Duodenal mucosa (tissue), 2 donors: ENCODE data around the gene COL5A1.

Experiments used
- H3K27ac ChIP-seq: one replicate; pipeline ENCODE4 v1.7.0; 2013; ENCODE audit warnings: low read depth, low read length
- H3K27me3 ChIP-seq, 2 donors: one replicate each; pipeline ENCODE4 v1.7.0; 2013; ENCODE audit warnings: low read length in 2 of 2, control low read depth in 1 of 2; ENCODE audit not compliant: insufficient read depth in 2 of 2, control insufficient read depth in 1 of 2
- H3K36me3 ChIP-seq, 2 donors: one replicate each; pipeline ENCODE4 v1.7.0; 2013; ENCODE audit warnings: low read length in 2 of 2, control low read depth in 1 of 2; ENCODE audit not compliant: insufficient read depth in 2 of 2, control insufficient read depth in 1 of 2
- H3K4me1 ChIP-seq, 2 donors: one replicate each; pipeline ENCODE4 v1.7.0; 2013; ENCODE audit warnings: low read length in 2 of 2, control low read depth in 1 of 2; ENCODE audit not compliant: insufficient read depth in 2 of 2, control insufficient read depth in 1 of 2
- H3K4me3 ChIP-seq, 2 donors: one replicate each; pipeline ENCODE4 v1.7.0; 2013; ENCODE audit warnings: low read length in 2 of 2, low read depth in 1 of 2
- H3K9ac ChIP-seq, 2 donors: one replicate each; pipeline ENCODE4 v1.7.0; 2013; ENCODE audit warnings: low read length in 2 of 2, low read depth in 1 of 2
- H3K9me3 ChIP-seq, 2 donors: one replicate each; pipeline ENCODE4 v1.7.0; 2013; ENCODE audit warnings: low read length in 2 of 2, control low read depth in 1 of 2; ENCODE audit not compliant: control insufficient read depth in 1 of 2

COL5A1 gene

DNA sequence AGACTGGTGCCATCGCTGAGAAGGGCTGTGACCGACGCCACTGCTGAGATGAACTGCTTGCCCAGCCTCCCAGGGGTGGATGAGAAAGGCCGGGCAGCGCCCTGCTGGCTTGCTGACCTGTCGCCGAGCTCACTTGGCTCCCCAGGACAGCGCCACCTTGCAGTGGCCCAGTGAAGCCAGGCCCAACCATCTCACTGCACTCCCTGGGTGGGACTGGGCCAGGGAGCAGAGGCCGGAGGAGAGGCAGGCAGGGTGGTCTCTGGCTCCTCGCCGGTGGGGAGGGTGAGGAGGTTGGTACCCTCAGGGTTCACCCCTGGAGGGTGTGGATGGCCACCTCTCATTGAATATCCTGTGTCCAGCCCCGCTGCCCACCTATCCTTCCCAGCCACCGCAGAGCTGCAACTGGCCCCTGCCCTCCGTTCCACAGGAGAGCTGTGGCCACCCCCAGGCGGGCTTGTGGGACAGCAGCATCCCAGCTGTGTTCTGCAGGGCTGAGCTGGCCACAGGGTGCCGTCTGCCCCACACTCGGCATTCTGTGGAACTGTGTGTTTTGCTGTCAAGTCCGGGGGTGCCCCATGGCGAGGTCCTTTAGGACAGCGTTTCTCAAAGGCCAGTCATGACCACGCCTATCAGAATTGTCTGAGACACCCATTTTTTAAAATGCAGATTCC, 198.0 kb downstream of the COL5A1 start:
- Histone ChIP-seq H3K27ac (no peak overlapping the region), H3K4me1 (no peaks in the 10 kb centered on the region), H3K4me3 (no peak overlapping the region), H3K9ac (no peak overlapping the region), H3K9me3 (no peaks in the 10 kb centered on the region), H3K27me3 (no peaks in the 10 kb centered on the region), H3K36me3 (peaks cover 0 to 3% of the 10 kb centered on the region in 2 donors)

DNA sequence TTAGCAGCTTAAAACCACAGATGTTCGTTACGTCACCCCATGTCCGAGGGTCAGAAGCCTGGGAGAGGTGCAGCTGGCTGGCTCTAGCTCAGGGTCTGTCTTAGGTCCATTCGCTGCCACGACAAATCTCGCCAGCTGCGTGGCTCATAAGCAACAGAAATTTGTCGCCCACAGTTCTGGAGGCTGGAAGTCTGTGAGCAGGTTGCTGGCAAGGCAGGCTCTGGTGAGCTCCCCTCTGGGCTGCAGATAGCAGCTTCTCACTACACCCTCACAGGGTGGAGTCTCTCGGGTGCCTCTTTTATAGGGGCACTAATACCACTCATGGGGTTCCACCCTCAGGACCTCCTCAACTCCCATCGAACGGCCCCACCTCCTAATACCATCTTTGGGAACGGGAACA, 198.9 kb downstream of the COL5A1 start:
- no peaks in the 10 kb centered on the region for H3K27me3 ChIP-seq
- H3K9ac ChIP-seq = no peak overlapping the region
- H3K9me3 ChIP-seq = no peaks in the 10 kb centered on the region
- H3K27ac ChIP-seq = no peak overlapping the region
- H3K4me1 ChIP-seq = no peaks in the 10 kb centered on the region
- H3K4me3 ChIP-seq = no peak overlapping the region
- H3K36me3 ChIP-seq = peaks cover 0 to 3% of the 10 kb centered on the region in 2 donors

DNA sequence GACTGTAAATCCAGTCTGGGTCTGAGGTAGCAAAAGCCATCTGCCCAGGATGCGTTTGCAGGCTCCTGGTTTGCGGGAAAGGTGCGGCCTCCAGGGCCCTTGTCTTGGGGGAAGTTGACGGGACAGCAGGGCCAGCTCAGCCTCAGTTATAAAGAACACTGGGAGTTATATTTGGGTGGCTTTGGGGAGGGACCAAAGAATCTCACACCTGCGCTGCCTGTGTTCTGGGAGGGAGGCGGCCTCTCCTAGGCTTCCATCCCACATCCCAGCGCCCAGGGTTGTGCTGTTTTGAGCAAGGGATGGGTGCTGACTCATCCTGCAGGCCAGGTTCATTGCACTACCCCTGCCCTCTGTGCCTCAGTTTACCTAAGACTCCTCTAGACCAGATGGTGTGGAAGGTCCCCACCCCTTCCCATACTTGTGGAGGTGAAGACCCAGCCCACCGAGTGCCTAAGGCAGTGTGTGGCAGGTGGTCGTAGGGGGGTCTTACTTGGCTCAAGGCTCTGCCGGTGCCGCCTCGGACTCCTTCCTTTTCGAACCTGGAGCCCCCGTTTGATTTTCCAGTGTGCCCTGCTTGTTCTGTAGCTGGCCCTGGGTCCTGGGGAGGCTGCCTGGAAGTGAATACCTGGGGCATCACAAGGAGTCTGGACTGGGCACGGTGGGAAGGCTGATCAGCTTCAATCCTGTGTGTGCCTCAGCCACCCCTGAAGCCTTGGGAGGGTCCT, 199.7 kb downstream of the COL5A1 start:
- H3K27me3 ChIP-seq = no peaks in the 10 kb centered on the region
- no peak overlapping the region for H3K9ac ChIP-seq
- H3K36me3 ChIP-seq = peaks cover 0 to 3% of the 10 kb centered on the region in 2 donors
- H3K4me1 ChIP-seq = no peaks in the 10 kb centered on the region
- no peaks in the 10 kb centered on the region for H3K9me3 ChIP-seq
- H3K4me3 ChIP-seq = no peak overlapping the region
- no peak overlapping the region for H3K27ac ChIP-seq

DNA sequence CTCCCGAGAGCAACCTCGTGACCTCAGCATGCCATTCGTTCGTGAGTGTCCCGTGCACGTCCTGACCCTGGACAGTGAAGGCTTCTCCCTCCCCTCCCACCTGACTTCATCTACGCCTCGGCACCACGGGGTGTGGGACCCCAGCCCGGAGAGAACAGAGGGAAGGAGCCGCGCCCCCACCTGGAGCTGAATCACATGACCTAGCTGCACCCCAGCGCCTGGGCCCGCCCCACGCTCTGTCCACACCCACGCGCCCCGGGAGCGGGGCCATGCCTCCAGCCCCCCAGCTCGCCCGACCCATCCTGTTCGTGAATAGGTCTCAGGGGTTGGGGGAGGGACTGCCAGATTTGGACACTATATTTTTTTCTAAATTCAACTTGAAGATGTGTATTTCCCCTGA, 200.7 kb downstream of the COL5A1 start:
- Histone ChIP-seq H3K4me3 (no peak overlapping the region), H3K4me1 (no peaks in the 10 kb centered on the region), H3K9ac (no peak overlapping the region), H3K36me3 (peaks cover 0 to 3% of the 10 kb centered on the region in 2 donors), H3K9me3 (no peaks in the 10 kb centered on the region), H3K27me3 (no peaks in the 10 kb centered on the region), H3K27ac (no peak overlapping the region)

DNA sequence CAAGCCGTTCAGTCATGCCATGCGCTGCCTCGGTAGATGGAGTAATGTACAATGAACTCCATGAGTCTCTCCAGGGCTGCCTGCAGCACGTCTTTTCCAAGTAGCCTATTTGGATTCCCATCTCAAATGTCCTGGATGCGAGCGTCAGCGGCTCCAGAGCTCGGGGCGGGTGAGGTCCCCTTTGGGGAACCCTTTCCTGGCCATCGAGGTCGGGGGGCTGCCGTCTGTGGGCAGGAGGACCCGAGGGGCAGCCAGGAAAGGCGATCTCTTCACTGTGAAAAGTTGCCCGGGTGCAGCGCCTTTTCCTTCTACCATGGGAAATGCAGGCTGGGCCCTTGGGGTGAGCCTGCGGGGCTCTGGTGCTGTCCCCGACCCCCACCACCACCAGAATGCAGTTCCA, 202.1 kb downstream of the COL5A1 start:
- Histone ChIP-seq H3K36me3 (no peaks in the 10 kb centered on the region), H3K9ac (no peak overlapping the region), H3K4me3 (no peak overlapping the region), H3K4me1 (no peaks in the 10 kb centered on the region), H3K9me3 (peaks cover 0 to 4% of the 10 kb centered on the region in 2 donors), H3K27me3 (no peaks in the 10 kb centered on the region), H3K27ac (no peak overlapping the region)

DNA sequence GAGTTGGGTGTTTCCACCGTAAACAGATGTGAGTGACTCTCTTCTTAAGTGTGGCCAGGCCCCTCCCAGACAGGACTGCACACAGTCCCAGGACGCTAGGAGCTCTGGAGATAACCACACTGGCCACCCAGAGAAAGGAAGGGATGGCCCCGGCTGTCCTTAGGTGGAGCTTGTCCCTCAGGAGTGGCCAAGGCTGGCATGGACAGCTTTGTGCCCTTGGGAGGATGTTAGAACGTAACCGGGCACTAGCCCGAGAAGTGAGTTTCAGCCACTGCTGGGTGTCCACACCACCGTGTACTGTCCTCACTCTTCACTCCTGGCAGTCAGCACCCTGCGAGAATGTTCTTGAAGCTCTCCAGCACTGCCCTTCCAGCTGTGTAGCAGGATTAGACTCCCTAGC, 203.2 kb downstream of the COL5A1 start:
- Histone ChIP-seq H3K27me3 (no peaks in the 10 kb centered on the region), H3K4me1 (no peaks in the 10 kb centered on the region), H3K9me3 (peaks cover 0 to 4% of the 10 kb centered on the region in 2 donors), H3K9ac (no peak overlapping the region), H3K4me3 (no peak overlapping the region), H3K27ac (no peak overlapping the region), H3K36me3 (no peaks in the 10 kb centered on the region)

DNA sequence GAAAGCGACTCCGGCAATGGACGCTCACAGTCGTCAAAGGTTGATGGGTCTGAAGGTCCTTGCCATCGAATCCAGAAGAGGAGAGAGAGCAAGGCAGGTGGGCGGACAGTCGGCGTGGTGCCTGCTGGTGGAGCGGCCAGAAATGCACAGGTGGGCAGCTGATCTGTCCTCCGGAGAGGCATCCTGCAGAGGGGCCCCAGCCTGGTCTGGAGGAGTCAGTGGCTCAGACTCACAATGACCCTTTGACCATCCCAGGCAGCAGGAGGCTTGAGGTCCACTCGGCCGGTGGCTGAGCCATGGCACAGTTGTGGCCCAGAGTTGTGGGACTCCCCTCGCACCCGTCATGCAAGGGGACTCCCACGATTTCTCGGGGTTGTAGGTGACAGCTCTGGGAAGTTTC, 204.6 kb downstream of the COL5A1 start:
- Histone ChIP-seq H3K27me3 (no peaks in the 10 kb centered on the region), H3K9me3 (peaks cover 0 to 11% of the 10 kb centered on the region in 2 donors), H3K9ac (no peak overlapping the region), H3K36me3 (no peaks in the 10 kb centered on the region), H3K4me1 (no peaks in the 10 kb centered on the region), H3K4me3 (no peak overlapping the region), H3K27ac (no peak overlapping the region)

DNA sequence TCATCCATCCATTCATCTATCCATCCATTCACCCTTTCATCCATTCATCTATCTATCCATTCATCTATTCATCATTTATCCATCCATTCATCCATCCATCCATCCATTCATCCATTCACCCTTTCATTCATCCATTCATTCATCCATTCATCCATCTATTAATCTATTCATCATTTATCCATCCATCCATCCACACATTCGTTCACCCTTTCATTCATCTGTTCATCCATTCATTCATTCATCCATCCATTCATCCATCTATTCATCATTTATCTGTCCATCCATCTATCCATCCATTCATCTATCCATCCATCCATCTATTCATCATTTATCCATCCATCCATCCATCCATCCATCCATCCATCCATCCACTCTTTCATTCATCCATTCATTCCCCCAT, 205.1 kb downstream of the COL5A1 start:
- H3K9ac ChIP-seq = no peak overlapping the region
- no peaks in the 10 kb centered on the region for H3K36me3 ChIP-seq
- peaks cover 0 to 12% of the 10 kb centered on the region in 2 donors for H3K9me3 ChIP-seq
- no peaks in the 10 kb centered on the region for H3K4me1 ChIP-seq
- H3K27ac ChIP-seq = no peak overlapping the region
- no peaks in the 10 kb centered on the region for H3K27me3 ChIP-seq
- no peak overlapping the region for H3K4me3 ChIP-seq

DNA sequence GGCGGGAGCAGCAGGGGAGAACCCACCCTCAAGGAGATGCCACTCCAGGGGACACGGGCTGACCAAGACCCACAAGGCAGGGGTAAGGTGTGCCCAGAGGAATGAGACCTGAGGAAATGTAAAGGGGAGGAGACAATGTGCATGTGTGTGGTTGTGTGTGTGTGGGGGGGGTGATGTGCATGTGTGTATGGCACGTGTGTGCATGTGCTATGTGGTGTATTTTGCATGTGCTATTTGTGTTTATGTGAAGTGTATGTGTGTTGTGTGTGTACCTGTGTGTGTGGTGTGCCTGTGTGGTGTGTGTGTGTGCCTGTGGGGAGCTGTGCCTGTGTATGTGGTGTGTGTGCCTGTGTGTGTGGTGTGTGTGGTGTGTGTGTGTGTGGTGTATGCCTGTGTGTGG, 205.5 kb downstream of the COL5A1 start:
- Histone ChIP-seq H3K9ac (no peak overlapping the region), H3K27me3 (no peaks in the 10 kb centered on the region), H3K27ac (no peak overlapping the region), H3K9me3 (peaks cover 0 to 14% of the 10 kb centered on the region in 2 donors), H3K4me3 (no peak overlapping the region), H3K4me1 (no peaks in the 10 kb centered on the region), H3K36me3 (no peaks in the 10 kb centered on the region)

DNA sequence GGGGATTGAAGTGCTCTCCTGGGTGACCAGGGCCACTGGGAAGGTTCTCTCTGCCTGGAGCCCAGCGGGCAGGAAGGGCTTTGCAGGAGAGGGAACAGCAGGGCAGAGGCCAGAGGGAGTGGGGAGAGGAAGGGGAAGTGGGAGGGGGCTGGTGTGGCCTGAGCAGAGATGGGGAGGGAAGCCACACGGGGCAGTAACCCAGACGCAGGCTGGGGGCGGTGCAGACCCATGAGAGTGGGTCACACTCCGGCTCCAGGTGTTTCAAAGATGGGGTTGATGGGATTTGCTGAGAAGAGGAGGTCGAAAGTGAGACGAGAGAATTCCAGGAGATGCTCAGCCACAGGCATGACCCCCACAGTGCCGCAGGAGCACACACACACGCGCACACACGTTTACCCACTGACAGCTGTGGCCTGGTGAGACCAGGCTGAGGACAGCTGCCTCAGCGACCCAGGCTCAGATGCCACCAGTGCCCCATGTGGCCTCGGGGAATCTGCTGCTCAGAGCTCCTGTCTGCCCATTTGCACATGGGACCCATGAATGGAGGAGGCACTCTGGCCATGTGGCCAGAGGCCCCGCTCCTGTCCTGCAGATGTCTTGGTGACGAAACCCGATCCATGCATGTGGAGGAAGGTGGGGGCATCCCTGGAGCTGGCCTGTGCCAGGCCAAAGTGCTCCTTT, 206.3 kb downstream of the COL5A1 start:
- Histone ChIP-seq H3K27me3 (no peaks in the 10 kb centered on the region), H3K4me1 (no peaks in the 10 kb centered on the region), H3K27ac (no peak overlapping the region), H3K9me3 (peaks cover 0 to 14% of the 10 kb centered on the region in 2 donors), H3K9ac (no peak overlapping the region), H3K36me3 (no peaks in the 10 kb centered on the region), H3K4me3 (no peak overlapping the region)
